Measurements from ENCODE around the gene SMO. TPM values are rescaled to one million over a fixed set of nuclear protein-coding genes. Genes with fewer than 3 reads are reported as not detected.

Gene SMO
- total and polyA plus RNA-seq, 2 donors (not counting 3 experiments of a cell fraction or from before 2014, with no cell fraction given): 13.2 to 16.5 TPM

DNA sequence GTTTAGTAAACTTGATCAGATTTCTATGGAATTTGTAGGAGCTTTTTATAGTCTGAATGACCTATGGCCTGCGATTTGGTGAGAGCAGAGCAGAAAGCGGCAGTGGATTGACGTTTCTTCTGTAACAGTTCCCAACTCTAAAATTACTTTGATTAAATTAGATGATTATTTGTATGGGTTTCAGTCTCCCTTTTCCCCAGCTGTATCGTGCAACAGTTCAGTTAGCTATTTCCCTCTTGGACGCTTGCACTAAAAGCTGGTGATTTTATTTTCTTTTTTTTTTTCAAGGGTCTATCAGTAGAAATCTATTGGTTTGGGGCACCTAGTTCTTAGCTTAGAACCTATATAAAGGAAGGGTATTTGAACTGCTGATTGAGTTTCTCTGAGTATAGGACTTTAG, 43.2 kb downstream of the SMO start:
- H3K4me1 ChIP-seq (ENCODE audit: control insufficient read depth, extremely low read depth, insufficient read depth, low read length): no peaks in the 10 kb centered on the region
- no peak overlapping the region for H3K4me2 ChIP-seq (ENCODE audit: insufficient read depth, low read length)
- no peak overlapping the region for H3K9ac ChIP-seq (replicated peaks; ENCODE audit: extremely low read depth, insufficient read depth, low read length)
- H4K20me1 ChIP-seq (replicated peaks; ENCODE audit: control insufficient read depth, extremely low read depth, insufficient read depth, low read length): no peaks in the 10 kb centered on the region
- no peaks in the 10 kb centered on the region for H3K9me1 ChIP-seq (replicated peaks; ENCODE audit: control insufficient read depth, extremely low read depth, insufficient read depth, low read length)
- DNase-seq (ENCODE audit: low read depth, low spot score) (no peak), FAIRE-seq (no peak)
- H2AFZ ChIP-seq (ENCODE audit: low read depth, low read length): no peak overlapping the region
- CTCF ChIA-PET: interaction anchor here (1.0 to 2.0 kb wide), 7 partner anchors 10 to 111 kb away, joined by 3 to 10 read pairs (median 3); no protein-coding TSS in a partner anchor
- no peaks in the 10 kb centered on the region for H3K36me3 ChIP-seq (ENCODE audit: control insufficient read depth in 2 of 2, extremely low read depth in 1 of 2, insufficient read depth in 2 of 2, low read length in 2 of 2)
- H3K79me2 ChIP-seq (ENCODE audit: control insufficient read depth, insufficient read depth, low read length): no peaks in the 10 kb centered on the region
- H3K27me3 ChIP-seq (ENCODE audit: control insufficient read depth in 2 of 2, insufficient read depth in 2 of 2, low read length in 2 of 2): no peaks in the 10 kb centered on the region
- no peak overlapping the region for H3K27ac ChIP-seq (ENCODE audit: insufficient read depth, low read depth, low read length)
- H3K4me3 ChIP-seq (replicated peaks in 1 of 3; ENCODE audit: insufficient read depth in 1 of 3, low read depth in 1 of 3, low read length in 3 of 3): no peak overlapping the region
- intact Hi-C loops (cut with micrococcal nuclease) (no loop called here), dilution Hi-C loops (cut with MboI; ENCODE audit: extremely low pct_ligation_motif_present, low sequenced_read_pairs) (no loop called here)
- TF ChIP-seq POLR2A (IDR thresholded peaks at IDR 0.05; ENCODE audit: low read depth, low read length) (no peak), GATA2 (IDR thresholded peaks at IDR 0.05; ENCODE audit: insufficient read depth, insufficient read length, low read depth, low read length) (no peak), FOS (IDR thresholded peaks at IDR 0.05; ENCODE audit: borderline replicate concordance, insufficient read depth, low read length) (no peak), CTCF (IDR thresholded peaks at IDR 0.05; ENCODE audit: extremely low read depth in 1 of 2, insufficient read depth in 1 of 2, low read depth in 1 of 2, low read length in 2 of 2) (no peak), POLR2AphosphoS5 (IDR thresholded peaks at IDR 0.05; ENCODE audit: insufficient read depth, low read depth, low read length) (no peak), JUN (IDR thresholded peaks at IDR 0.05; ENCODE audit: borderline replicate concordance, insufficient read depth, insufficient read length, low read depth) (no peak), MYC (IDR thresholded peaks at IDR 0.05; ENCODE audit: low read depth, low read length) (no peak), EZH2 (IDR thresholded peaks at IDR 0.05; ENCODE audit: borderline replicate concordance, low read depth, low read length, severe bottlenecking) (no peak)
- TF ChIP-seq, protein P1, sequence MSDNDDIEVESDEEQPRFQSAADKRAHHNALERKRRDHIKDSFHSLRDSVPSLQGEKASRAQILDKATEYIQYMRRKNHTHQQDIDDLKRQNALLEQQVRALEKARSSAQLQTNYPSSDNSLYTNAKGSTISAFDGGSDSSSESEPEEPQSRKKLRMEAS (IDR thresholded peaks at IDR 0.05; ENCODE audit: insufficient read depth, insufficient read length): no peak
- POLR2A ChIA-PET: no interaction called here
- no peaks in the 10 kb centered on the region for H3K9me3 ChIP-seq (replicated peaks; ENCODE audit: control insufficient read depth, insufficient read depth, low read length)
- no TSS peak for BruUV-seq (replicated peaks)

Data from endothelial cell of umbilical vein (primary cell).